Motor neuron (in vitro differentiated cells): ENCODE results near the gene ANKRD36. TPM values are rescaled to one million over a fixed set of nuclear protein-coding genes. Genes with fewer than 3 reads are reported as not detected.
"Not testable (repeated sequence)": the region's sequence is repeated elsewhere in the genome, so short reads cannot be mapped to it uniquely, and the experiment has no call there.

Source experiments
- ATAC-seq, 8 experiments: fragments of 200-7000 bp; cut with Tn5 transposase; replicated peaks in 6 of 8; 2 replicates each; pipeline ENCODE4 v1.8.0; 2021; ENCODE audit warnings: mild to moderate bottlenecking in 8 of 8, moderate library complexity in 8 of 8
- H3K27ac ChIP-seq, 2 donors: fragments of 250-450 bp; sonication (Bioruptor Pico); 2 replicates each; pipeline ENCODE4 v1.9.0; 2021; ENCODE audit warnings: antibody characterized with exemption in 2 of 2, mild to moderate bottlenecking in 2 of 2, moderate library complexity in 1 of 2
- H3K4me1 ChIP-seq, 2 donors: fragments of 250-450 bp; sonication (Bioruptor Pico); replicated peaks in 1 of 2; 2 replicates each; pipeline ENCODE4 v1.6.1; 2021; ENCODE audit warnings: antibody characterized with exemption in 2 of 2, mild to moderate bottlenecking in 2 of 2, moderate library complexity in 1 of 2
- H3K4me3 ChIP-seq, 5 donors: fragments of 250-450 bp; sonication (Bioruptor Pico); 2 replicates each; pipeline ENCODE4 v1.9.0; 2021; ENCODE audit warnings: antibody characterized with exemption in 5 of 5, mild to moderate bottlenecking in 5 of 5, moderate library complexity in 4 of 5
- WGBS, 10 experiments: fragments of 450-650 bp; shearing (Covaris generic); methylation state at CpG; one replicate each; pipeline ENCODE4 v1.0.0; 2022; 5-methylcytosine and 5-hydroxymethylcytosine counted together
- in situ Hi-C, 9 experiments: fragments of 400-800 bp; cut with MboI; loops; one replicate each; pipeline ENCODE4 v1.15.0; 2021; ENCODE audit warnings: low sequenced_read_pairs in 9 of 9, low pct_unique_long_range_greater_than_20kb in 2 of 9; ENCODE audit not compliant: unreplicated experiment in 9 of 9
- total RNA-seq, 8 experiments: library from RNA; unstranded; fragments of 300-600 nt; gene quantifications; 2 replicates each; pipeline versions ENCODE4 v1.2.3 to v1.2.4, GENCODE V29; 2022

The ANKRD36 gene
- total RNA-seq, 8 experiments from 2014 or later, result 16.1 to 76.8 (median 55.0) TPM

- 80 to 97% (median 94%) methylated on average over 2 to 8 of the region's 10 CpGs for WGBS, 10 experiments
- no peak overlapping the region for H3K4me3 ChIP-seq
- no peaks in the 10 kb centered on the region for H3K4me1 ChIP-seq
- ATAC-seq, result no peak
- in situ Hi-C loops, result no loop called here
- H3K27ac ChIP-seq, result no peak overlapping the region
Measured at GRCh38 chr2:97267411-97268074, 154.6 kb downstream of the ANKRD36 start.

GRCh38 chr2:97268075-97268591, 155.2 kb downstream of the ANKRD36 start:
- ATAC-seq, in situ Hi-C loops, H3K27ac ChIP-seq, H3K4me1 ChIP-seq, H3K4me3 ChIP-seq: not testable (repeated sequence)
- WGBS, 10 experiments, result 17 to 90% (median 87%) methylated on average over 1 to 3 of the region's 6 CpGs; no CpG with 5 or more reads in 7 of the 10 experiments

- ATAC-seq, H3K4me3 ChIP-seq, H3K4me1 ChIP-seq, H3K27ac ChIP-seq, in situ Hi-C loops: not testable (repeated sequence)
- no CpG with 5 or more reads among the region's 4 CpGs for WGBS, 10 experiments
Measured at GRCh38 chr2:97276232-97276798, 163.4 kb downstream of the ANKRD36 start.

- in situ Hi-C loops, ATAC-seq, H3K27ac ChIP-seq, H3K4me3 ChIP-seq, H3K4me1 ChIP-seq: not testable (repeated sequence)
- WGBS, 10 experiments, result no CpG with 5 or more reads among the region's 2 CpGs
Measured at GRCh38 chr2:97285187-97285586, 172.2 kb downstream of the ANKRD36 start.

- H3K27ac ChIP-seq, H3K4me3 ChIP-seq, in situ Hi-C loops, H3K4me1 ChIP-seq, ATAC-seq: not testable (repeated sequence)
- WGBS, 10 experiments, result no CpG with 5 or more reads among the region's 1 CpG
Measured at GRCh38 chr2:97293687-97294086, 180.7 kb downstream of the ANKRD36 start.

Other genes starting within 250 kb of the ANKRD36 start
- gene SEMA4C, start 243.1 kb upstream of the ANKRD36 start, total RNA-seq, result 10 to 100 TPM; 11.8 to 56.4 (median 27.9) TPM
- 10 to 100 TPM in 2 of 8 experiments, 1 to 10 TPM in 1, under 1 TPM in 5; 0.21 to 36.2 (median 0.69) TPM for gene FAM178B, start 126.6 kb upstream of the ANKRD36 start, total RNA-seq
- 10 to 100 TPM in 7 of 8 experiments, under 1 TPM in 1; 0.61 to 34.7 (median 20.3) TPM for gene FAHD2B, start 18.3 kb upstream of the ANKRD36 start, total RNA-seq